ENCODE data around the gene GLRA3.

- TF ChIP-seq CTCF (IDR thresholded peaks at IDR 0.05) (no peak), POLR2A (IDR thresholded peaks at IDR 0.05) (no peak)
Observed at GRCh38 chr4:174865418-174865985, 36.5 kb upstream of the GLRA3 start.

All from lower leg skin (tissue), 3 donors.